SK-N-SH treated with all-trans-retinoic acid at 6 μM for 48 hours (cell line): ENCODE data around the gene KCNMB2.

ENCODE experiments used
- ATAC-seq: fragments of 200-7000 bp; cut with Tn5 transposase; 3 replicates; pipeline ENCODE4 v1.9.1; 2020; ENCODE audit warnings: mild to moderate bottlenecking, moderate library complexity
- ARNTL ChIP-seq: fragments of 450-650 bp; formaldehyde crosslinking; IDR thresholded peaks from 2 replicates; pipeline ENCODE4 v1.5.0; 2020; ENCODE audit warnings: low read depth, mild to moderate bottlenecking, moderate library complexity, borderline replicate concordance
- BACH2 ChIP-seq: fragments of 250-450 bp; sonication (Bioruptor Pico); IDR thresholded peaks from 2 replicates; pipeline ENCODE4 v1.9.0; 2021; ENCODE audit warnings: mild to moderate bottlenecking, borderline replicate concordance
- CREB5 ChIP-seq: fragments of 250-450 bp; sonication (Bioruptor Pico); IDR thresholded peaks from 2 replicates; pipeline ENCODE4 v1.5.1; 2020; ENCODE audit warnings: low read depth, mild to moderate bottlenecking, moderate library complexity
- CSDC2 ChIP-seq: fragments of 250-450 bp; sonication (Bioruptor Pico); IDR thresholded peaks from 2 replicates; pipeline ENCODE4 v1.5.0; 2020; ENCODE audit warnings: mild to moderate bottlenecking, moderate library complexity
- CSRNP3 ChIP-seq: fragments of 250-450 bp; sonication (Bioruptor Pico); IDR thresholded peaks from 2 replicates; pipeline ENCODE4 v1.5.1; 2021; ENCODE audit warnings: mild to moderate bottlenecking, moderate library complexity
- ESRRG ChIP-seq: fragments of 250-450 bp; sonication (Bioruptor Pico); IDR thresholded peaks from 2 replicates; pipeline ENCODE4 v1.6.1; 2021; ENCODE audit warnings: mild to moderate bottlenecking
- GLIS3 ChIP-seq: fragments of 250-450 bp; sonication (Bioruptor Pico); IDR thresholded peaks from 2 replicates; pipeline ENCODE4 v1.5.0; 2020; ENCODE audit warnings: mild to moderate bottlenecking, moderate library complexity
- ISL1 ChIP-seq: fragments of 250-450 bp; sonication (Bioruptor Pico); IDR thresholded peaks from 2 replicates; pipeline ENCODE4 v2.1.2; 2022; ENCODE audit warnings: mild to moderate bottlenecking, moderate library complexity
- OSR1 ChIP-seq: fragments of 250-450 bp; sonication (Bioruptor Pico); IDR thresholded peaks from 2 replicates; pipeline ENCODE4 v1.8.0; 2022; ENCODE audit warnings: moderate library complexity, mild to moderate bottlenecking, inconsistent platforms
- PATZ1 ChIP-seq: fragments of 250-450 bp; sonication (Bioruptor Pico); IDR thresholded peaks from 2 replicates; pipeline ENCODE4 v1.8.0; 2020; ENCODE audit warnings: mild to moderate bottlenecking, moderate library complexity, borderline replicate concordance
- POU6F1 ChIP-seq: fragments of 250-450 bp; sonication (Bioruptor Pico); IDR thresholded peaks from 2 replicates; pipeline ENCODE4 v1.8.0; 2021; ENCODE audit warnings: low read depth, mild to moderate bottlenecking, moderate library complexity, borderline replicate concordance
- PPARA ChIP-seq: fragments of 250-450 bp; sonication (Bioruptor Pico); IDR thresholded peaks from 2 replicates; pipeline ENCODE4 v1.5.0; 2020; ENCODE audit warnings: mild to moderate bottlenecking, borderline replicate concordance
- RARB ChIP-seq: fragments of 250-450 bp; sonication (Bioruptor Pico); IDR thresholded peaks from 2 replicates; pipeline ENCODE4 v1.8.0; 2021; ENCODE audit warnings: mild to moderate bottlenecking, moderate library complexity
- SNAI2 ChIP-seq: fragments of 250-450 bp; sonication (Bioruptor Pico); IDR thresholded peaks from 2 replicates; pipeline ENCODE4 v1.5.0; 2020; ENCODE audit warnings: mild to moderate bottlenecking, moderate library complexity
- TCF4 ChIP-seq: fragments of 250-450 bp; sonication (Bioruptor Pico); IDR thresholded peaks from 2 replicates; pipeline ENCODE4 v1.8.0; 2021; ENCODE audit warnings: mild to moderate bottlenecking, moderate library complexity, borderline replicate concordance
- ZC3H10 ChIP-seq: fragments of 250-450 bp; sonication (Bioruptor Pico); IDR thresholded peaks from 2 replicates; pipeline ENCODE4 v1.5.1; 2021; ENCODE audit warnings: mild to moderate bottlenecking, moderate library complexity
- ZFP30 ChIP-seq: fragments of 450-650 bp; formaldehyde crosslinking; IDR thresholded peaks from 2 replicates; pipeline ENCODE4 v1.5.0; 2022; ENCODE audit warnings: mild to moderate bottlenecking, moderate library complexity
- ZNF565 ChIP-seq: fragments of 450-650 bp; formaldehyde crosslinking; conservative IDR thresholded peaks from 2 replicates; pipeline ENCODE4 v1.5.0; 2020; ENCODE audit warnings: low read depth, mild to moderate bottlenecking, moderate library complexity
- ZNF70 ChIP-seq: fragments of 450-650 bp; formaldehyde crosslinking; IDR thresholded peaks from 2 replicates; pipeline ENCODE4 v1.5.0; 2020; ENCODE audit warnings: mild to moderate bottlenecking, moderate library complexity
- ZNF8 ChIP-seq: fragments of 450-650 bp; formaldehyde crosslinking; IDR thresholded peaks from 2 replicates; pipeline ENCODE4 v1.5.0; 2020; ENCODE audit warnings: mild to moderate bottlenecking, moderate library complexity

Gene KCNMB2

GRCh38 chr3:178603735-178604134 lies 67.5 kb downstream of the KCNMB2 start:
- TF ChIP-seq ZC3H10 (CRISPR knock-in tag) (no peak), RARB (no peak), CSDC2 (no peak), ZNF8 (CRISPR knock-in tag) (no peak), BACH2 (CRISPR knock-in tag) (no peak), CSRNP3 (CRISPR knock-in tag) (no peak), ARNTL (CRISPR knock-in tag) (no peak), PATZ1 (CRISPR knock-in tag) (no peak), CREB5 (CRISPR knock-in tag) (no peak), GLIS3 (CRISPR knock-in tag) (no peak), OSR1 (CRISPR knock-in tag) (no peak)
- ATAC-seq, result no peak

GRCh38 chr3:178618197-178618596 lies 82.0 kb downstream of the KCNMB2 start:
- TF ChIP-seq CSRNP3 (CRISPR knock-in tag), result no peak
- no peak for TF ChIP-seq PPARA (CRISPR knock-in tag)
- TF ChIP-seq OSR1 (CRISPR knock-in tag), result no peak
- no peak for TF ChIP-seq PATZ1 (CRISPR knock-in tag)
- no peak for TF ChIP-seq ESRRG (CRISPR knock-in tag)
- TF ChIP-seq SNAI2 (CRISPR knock-in tag), result no peak
- no peak for TF ChIP-seq BACH2 (CRISPR knock-in tag)
- no peak for TF ChIP-seq ZFP30 (CRISPR knock-in tag)
- TF ChIP-seq ZC3H10 (CRISPR knock-in tag), result no peak
- no peak for ATAC-seq

GRCh38 chr3:178618896-178619295 lies 82.7 kb downstream of the KCNMB2 start:
- ATAC-seq, result no peak
- TF ChIP-seq POU6F1 (CRISPR knock-in tag), result no peak
- no peak for TF ChIP-seq CSRNP3 (CRISPR knock-in tag)
- TF ChIP-seq RARB, result no peak
- TF ChIP-seq ZNF565 (CRISPR knock-in tag), result no peak
- no peak for TF ChIP-seq BACH2 (CRISPR knock-in tag)
- no peak for TF ChIP-seq CREB5 (CRISPR knock-in tag)
- TF ChIP-seq TCF4 (CRISPR knock-in tag), result no peak
- no peak for TF ChIP-seq PPARA (CRISPR knock-in tag)
- no peak for TF ChIP-seq ISL1 (CRISPR knock-in tag)
- TF ChIP-seq ESRRG (CRISPR knock-in tag), result no peak
- TF ChIP-seq ZNF8 (CRISPR knock-in tag), result no peak
- no peak for TF ChIP-seq GLIS3 (CRISPR knock-in tag)
- no peak for TF ChIP-seq ZFP30 (CRISPR knock-in tag)
- TF ChIP-seq ZNF70, result no peak
- no peak for TF ChIP-seq ARNTL (CRISPR knock-in tag)
- no peak for TF ChIP-seq SNAI2 (CRISPR knock-in tag)
- no peak for TF ChIP-seq OSR1 (CRISPR knock-in tag)
